WERI-Rb-1 (cell line): ENCODE data around the gene GIMAP8.
"Not testable (repeated sequence)": the region's sequence is repeated elsewhere in the genome, so short reads cannot be mapped to it uniquely, and the experiment has no call there.

ENCODE experiments used
- DNase-seq: peaks from one replicate; pipeline ENCODE4 v3.0.0-alpha.2; 2020
- H3K27ac ChIP-seq: fragments of 250-450 bp; sonication (Bioruptor Pico); 2 replicates; pipeline ENCODE4 v1.5.1; 2020; ENCODE audit warnings: mild to moderate bottlenecking, moderate library complexity
- H3K27me3 ChIP-seq: fragments of 250-450 bp; sonication (Bioruptor Pico); 2 replicates; pipeline ENCODE4 v1.5.1; 2021; ENCODE audit warnings: mild to moderate bottlenecking, low read depth, moderate library complexity; ENCODE audit not compliant: insufficient read depth, severe bottlenecking
- H3K36me3 ChIP-seq: fragments of 250-450 bp; sonication (Bioruptor Pico); 2 replicates; pipeline ENCODE4 v1.5.1; 2020; ENCODE audit warnings: mild to moderate bottlenecking, moderate library complexity
- H3K4me3 ChIP-seq: 2 replicates; pipeline ENCODE4 v1.5.1; 2011; ENCODE audit warnings: low read depth, mild to moderate bottlenecking, control low read depth, low read length
- H3K9me3 ChIP-seq: fragments of 250-450 bp; sonication (Bioruptor Pico); 2 replicates; pipeline ENCODE4 v1.5.1; 2021; ENCODE audit warnings: mild to moderate bottlenecking, moderate library complexity; ENCODE audit not compliant: severe bottlenecking
- TF ChIP-seq, protein P1 (sequence below): IDR thresholded peaks from 2 replicates; pipeline ENCODE4 v1.5.1; 2011; ENCODE audit warnings: low read depth, mild to moderate bottlenecking, control low read depth, inconsistent platforms, low read length

The GIMAP8 gene

DNA sequence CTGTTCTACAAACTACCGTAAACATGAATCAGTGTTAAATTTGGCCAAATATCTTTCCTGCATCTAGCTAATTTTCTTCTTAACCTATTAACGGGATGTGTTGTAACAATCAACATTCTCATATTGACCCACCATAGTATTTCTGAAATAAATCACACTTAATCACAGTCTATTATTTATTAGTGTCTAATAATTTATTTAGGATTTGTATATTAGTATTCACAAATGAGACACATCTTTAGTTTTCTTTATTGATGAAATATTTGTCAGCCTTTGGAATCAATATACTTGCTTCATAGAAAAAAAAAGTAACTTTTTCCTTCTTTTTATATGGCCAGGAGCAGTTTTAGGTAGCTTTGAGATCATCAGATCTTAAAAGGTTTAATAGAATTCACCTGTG, 68.9 kb downstream of the GIMAP8 start:
- H3K4me3 ChIP-seq: no peak overlapping the region
- H3K27ac ChIP-seq: no peak overlapping the region
- no peaks in the 10 kb centered on the region for H3K9me3 ChIP-seq
- TF ChIP-seq, protein P1, sequence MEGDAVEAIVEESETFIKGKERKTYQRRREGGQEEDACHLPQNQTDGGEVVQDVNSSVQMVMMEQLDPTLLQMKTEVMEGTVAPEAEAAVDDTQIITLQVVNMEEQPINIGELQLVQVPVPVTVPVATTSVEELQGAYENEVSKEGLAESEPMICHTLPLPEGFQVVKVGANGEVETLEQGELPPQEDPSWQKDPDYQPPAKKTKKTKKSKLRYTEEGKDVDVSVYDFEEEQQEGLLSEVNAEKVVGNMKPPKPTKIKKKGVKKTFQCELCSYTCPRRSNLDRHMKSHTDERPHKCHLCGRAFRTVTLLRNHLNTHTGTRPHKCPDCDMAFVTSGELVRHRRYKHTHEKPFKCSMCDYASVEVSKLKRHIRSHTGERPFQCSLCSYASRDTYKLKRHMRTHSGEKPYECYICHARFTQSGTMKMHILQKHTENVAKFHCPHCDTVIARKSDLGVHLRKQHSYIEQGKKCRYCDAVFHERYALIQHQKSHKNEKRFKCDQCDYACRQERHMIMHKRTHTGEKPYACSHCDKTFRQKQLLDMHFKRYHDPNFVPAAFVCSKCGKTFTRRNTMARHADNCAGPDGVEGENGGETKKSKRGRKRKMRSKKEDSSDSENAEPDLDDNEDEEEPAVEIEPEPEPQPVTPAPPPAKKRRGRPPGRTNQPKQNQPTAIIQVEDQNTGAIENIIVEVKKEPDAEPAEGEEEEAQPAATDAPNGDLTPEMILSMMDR: no peak
- no peak for DNase-seq
- H3K36me3 ChIP-seq: no peaks in the 10 kb centered on the region
- H3K27me3 ChIP-seq: peaks cover 2% of the 10 kb centered on the region

DNA sequence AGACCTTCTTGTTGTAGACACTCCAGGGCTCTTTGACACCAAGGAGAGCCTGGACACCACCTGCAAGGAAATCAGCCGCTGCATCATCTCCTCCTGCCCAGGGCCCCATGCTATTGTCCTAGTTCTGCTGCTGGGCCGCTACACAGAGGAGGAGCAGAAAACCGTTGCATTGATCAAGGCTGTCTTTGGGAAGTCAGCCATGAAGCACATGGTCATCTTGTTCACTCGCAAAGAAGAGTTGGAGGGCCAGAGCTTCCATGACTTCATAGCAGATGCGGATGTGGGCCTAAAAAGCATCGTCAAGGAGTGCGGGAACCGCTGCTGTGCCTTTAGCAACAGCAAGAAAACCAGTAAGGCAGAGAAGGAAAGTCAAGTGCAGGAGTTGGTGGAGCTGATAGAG, 69.7 kb downstream of the GIMAP8 start:
- TF ChIP-seq, protein P1: no peak
- Histone ChIP-seq H3K36me3 (no peaks in the 10 kb centered on the region), H3K4me3 (no peak overlapping the region), H3K9me3 (no peaks in the 10 kb centered on the region), H3K27me3 (peaks cover 2% of the 10 kb centered on the region), H3K27ac (no peak overlapping the region)
- DNase-seq: no peak

DNA sequence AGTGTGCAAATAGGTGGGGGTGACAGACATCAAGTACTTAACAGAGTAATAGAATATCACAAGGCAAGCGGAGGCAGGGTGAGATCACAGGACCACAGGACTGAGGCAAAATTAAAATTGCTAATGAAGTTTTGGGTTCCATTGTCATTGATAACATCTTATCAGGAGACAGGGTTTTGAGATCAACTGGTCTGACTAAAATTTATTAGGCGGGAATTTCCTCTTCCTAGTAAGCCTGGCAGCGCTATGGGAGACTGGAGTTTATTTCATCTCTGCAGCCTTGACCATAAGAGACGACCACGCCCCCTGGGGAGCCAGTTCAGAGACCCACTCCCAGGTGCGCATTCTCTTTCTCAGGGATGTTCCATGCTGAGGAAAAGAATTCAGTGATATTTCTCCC, 72.5 kb downstream of the GIMAP8 start:
- H3K27me3 ChIP-seq, DNase-seq, H3K9me3 ChIP-seq, H3K4me3 ChIP-seq, H3K36me3 ChIP-seq, H3K27ac ChIP-seq: not testable (repeated sequence)

DNA sequence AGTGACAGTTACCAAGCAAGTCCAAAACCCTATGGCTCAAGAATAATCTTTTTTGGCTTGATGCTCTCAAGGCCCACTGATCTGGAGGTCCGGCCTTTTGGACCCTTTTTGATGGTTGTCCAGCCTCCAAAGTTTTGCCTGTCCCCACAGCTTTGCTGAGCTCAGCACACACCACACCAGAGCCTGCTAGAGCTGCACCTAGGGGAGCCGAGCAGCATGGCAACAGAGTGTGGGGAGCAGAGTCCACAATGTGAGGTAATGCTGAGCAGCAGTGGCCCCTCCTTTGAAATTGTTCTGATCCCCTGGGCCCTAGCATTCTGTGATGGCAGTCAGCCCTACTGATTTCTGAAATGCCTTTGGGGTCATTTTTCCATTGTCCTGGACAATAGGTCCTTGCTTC, 73.6 kb downstream of the GIMAP8 start:
- no peak overlapping the region for H3K4me3 ChIP-seq
- TF ChIP-seq, protein P1: no peak
- H3K9me3 ChIP-seq: peaks cover 4% of the 10 kb centered on the region
- peaks cover 2% of the 10 kb centered on the region for H3K27me3 ChIP-seq
- no peak overlapping the region for H3K27ac ChIP-seq
- H3K36me3 ChIP-seq: no peaks in the 10 kb centered on the region
- DNase-seq: no peak
